ENCODE results near the gene CACNA2D3. TPM values are rescaled to one million over a fixed set of nuclear protein-coding genes. Genes with fewer than 3 reads are reported as not detected.

CACNA2D3 gene
- total RNA-seq, 4 donors from 2014 or later = 0.30 to 9.6 (median 3.9) TPM

- Histone ChIP-seq H3K27me3 (no peaks in the 10 kb centered on the region), H3K4me1 (no peaks in the 10 kb centered on the region), H3K36me3 (no peaks in the 10 kb centered on the region), H3K27ac (no peak overlapping the region), H3K4me3 (no peak overlapping the region), H3K9me3 (no peaks in the 10 kb centered on the region)
- no peak for DNase-seq (ENCODE audit: low spot score in 2 of 2)
- WGBS, 2 donors = 84 to 87% methylated on average over 5 of the region's 5 CpGs
- TF ChIP-seq CTCF (IDR thresholded peaks at IDR 0.05) = no peak
- TF ChIP-seq EP300 (IDR thresholded peaks at IDR 0.05) = no peak
- no peak for TF ChIP-seq POLR2A (IDR thresholded peaks at IDR 0.05)
These were observed 914.7 kb downstream of the CACNA2D3 start for GRCh38 chr3:55036883-55037577.

GRCh38 chr3:55042591-55042990, 920.2 kb downstream of the CACNA2D3 start:
- Histone ChIP-seq H3K27me3 (no peaks in the 10 kb centered on the region), H3K27ac (no peak overlapping the region), H3K4me3 (no peak overlapping the region), H3K36me3 (no peaks in the 10 kb centered on the region), H3K4me1 (no peaks in the 10 kb centered on the region), H3K9me3 (no peaks in the 10 kb centered on the region)
- TF ChIP-seq EP300 (IDR thresholded peaks at IDR 0.05) (no peak), CTCF (IDR thresholded peaks at IDR 0.05) (no peak), POLR2A (IDR thresholded peaks at IDR 0.05) (no peak)
- DNase-seq (ENCODE audit: low spot score in 2 of 2) = no peak
- 67 to 69% methylated on average over 2 of the region's 2 CpGs for WGBS, 2 donors

GRCh38 chr3:55044486-55044885, 922.1 kb downstream of the CACNA2D3 start:
- Histone ChIP-seq H3K36me3 (no peaks in the 10 kb centered on the region), H3K4me1 (no peaks in the 10 kb centered on the region)

GRCh38 chr3:55059027-55059629, 936.8 kb downstream of the CACNA2D3 start:
- no peaks in the 10 kb centered on the region for H3K4me1 ChIP-seq
- TF ChIP-seq POLR2A (IDR thresholded peaks at IDR 0.05) (no peak), CTCF (IDR thresholded peaks at IDR 0.05) (no peak), EP300 (IDR thresholded peaks at IDR 0.05) (no peak)
- DNase-seq (ENCODE audit: low spot score in 2 of 2) = no peak
- no peak overlapping the region for H3K27ac ChIP-seq
- no peaks in the 10 kb centered on the region for H3K36me3 ChIP-seq
- H3K27me3 ChIP-seq = no peaks in the 10 kb centered on the region
- no peak overlapping the region for H3K4me3 ChIP-seq
- 76 to 81% methylated on average over 5 of the region's 5 CpGs for WGBS, 2 donors
- H3K9me3 ChIP-seq = peaks cover 0 to 15% (median 5%) of the 10 kb centered on the region in 4 donors

More at GRCh38 chr3:55044486-55044885, 922.1 kb downstream of the CACNA2D3 start:
- DNase-seq (ENCODE audit: low spot score in 2 of 2) = no peak
- H3K9me3 ChIP-seq = no peaks in the 10 kb centered on the region
- no peak for TF ChIP-seq POLR2A (IDR thresholded peaks at IDR 0.05)
- TF ChIP-seq CTCF (IDR thresholded peaks at IDR 0.05) = no peak
- no peak for TF ChIP-seq EP300 (IDR thresholded peaks at IDR 0.05)
- H3K27me3 ChIP-seq = no peaks in the 10 kb centered on the region
- H3K4me3 ChIP-seq = no peak overlapping the region
- 76 to 83% methylated on average over 1 of the region's 1 CpG for WGBS, 2 donors
- no peak overlapping the region for H3K27ac ChIP-seq

Data from tibial nerve (tissue), 4 donors.